Measurements from ENCODE around the gene LCORL. TPM values are rescaled to one million over a fixed set of nuclear protein-coding genes. Genes with fewer than 3 reads are reported as not detected.

The LCORL gene
- total RNA-seq, 3 donors from 2014 or later, result 17.6 to 21.9 (median 19.0) TPM

- no peak for TF ChIP-seq CTCF (IDR thresholded peaks at IDR 0.05)
- no peaks in the 10 kb centered on the region for H3K4me1 ChIP-seq (ENCODE audit: low read depth)
- DNase-seq, result no peak
- ATAC-seq, result no peak
- no peaks in the 10 kb centered on the region for H3K36me3 ChIP-seq (ENCODE audit: low read depth)
- H3K4me3 ChIP-seq, result no peak overlapping the region
- no peaks in the 10 kb centered on the region for H3K9me3 ChIP-seq
- intact Hi-C loops (cut with DNase I, micrococcal nuclease), result no loop called here
Observed at GRCh38 chr4:17995165-17995564, 26.4 kb downstream of the LCORL start.

DNA sequence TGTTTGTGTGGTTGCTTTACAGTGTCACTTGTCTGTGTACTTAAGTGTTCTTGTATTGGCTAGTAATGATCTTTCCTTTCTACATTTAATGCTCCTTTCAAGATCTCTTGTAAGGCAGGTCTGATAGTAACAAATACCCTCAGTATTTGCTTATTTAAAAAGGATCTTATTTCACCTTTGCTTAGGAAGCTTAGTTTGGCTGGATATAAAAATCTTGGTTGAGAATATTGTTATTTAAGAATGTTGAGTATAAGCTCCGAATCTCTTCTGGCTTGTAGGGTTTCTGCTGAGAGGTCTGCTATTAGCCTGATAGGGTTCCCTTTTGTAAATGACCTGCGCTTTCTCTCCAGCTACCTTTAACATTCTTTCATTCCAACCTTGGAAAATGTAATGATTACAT lies 35.7 kb downstream of the LCORL start:
- DNase-seq (no peak), ATAC-seq (no peak)
- H3K36me3 ChIP-seq (ENCODE audit: low read depth), result no peaks in the 10 kb centered on the region
- TF ChIP-seq CTCF (IDR thresholded peaks at IDR 0.05), result no peak
- H3K9me3 ChIP-seq, result peaks cover 11% of the 10 kb centered on the region
- H3K4me3 ChIP-seq, result no peak overlapping the region
- intact Hi-C loops (cut with DNase I, micrococcal nuclease), result no loop called here
- no peaks in the 10 kb centered on the region for H3K4me1 ChIP-seq (ENCODE audit: low read depth)

DNA sequence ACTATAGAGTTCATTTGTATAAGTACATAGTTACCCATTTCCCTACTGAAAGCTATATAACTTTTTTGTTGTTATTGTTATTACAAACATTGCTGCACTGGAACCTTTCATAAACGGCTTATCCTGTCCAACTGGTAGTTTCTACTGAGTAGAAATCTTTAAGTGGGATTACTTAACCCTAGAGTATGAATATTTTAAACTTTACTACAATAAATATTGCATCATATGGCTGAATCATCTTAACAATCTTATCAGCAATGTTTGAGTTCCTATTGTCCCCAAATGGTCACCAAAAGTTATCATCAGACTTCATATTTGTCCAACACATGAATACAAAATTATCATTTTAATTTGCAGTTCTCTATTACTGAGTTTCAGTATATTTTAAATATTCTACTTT lies 40.5 kb downstream of the LCORL start:
- intact Hi-C loops (cut with DNase I, micrococcal nuclease), result no loop called here
- Histone ChIP-seq H3K4me1 (ENCODE audit: low read depth) (no peaks in the 10 kb centered on the region), H3K4me3 (no peak overlapping the region), H3K36me3 (ENCODE audit: low read depth) (no peaks in the 10 kb centered on the region), H3K9me3 (peaks cover 8% of the 10 kb centered on the region)
- DNase-seq (no peak), ATAC-seq (no peak)
- TF ChIP-seq CTCF (IDR thresholded peaks at IDR 0.05), result no peak

GRCh38 chr4:17968721-17969120 lies 52.8 kb downstream of the LCORL start:
- no peaks in the 10 kb centered on the region for H3K9me3 ChIP-seq
- H3K4me3 ChIP-seq, result no peak overlapping the region
- DNase-seq (no peak), ATAC-seq (no peak)
- H3K36me3 ChIP-seq (ENCODE audit: low read depth), result no peaks in the 10 kb centered on the region
- H3K4me1 ChIP-seq (ENCODE audit: low read depth), result no peaks in the 10 kb centered on the region
- intact Hi-C loops (cut with DNase I, micrococcal nuclease), result no loop called here
- TF ChIP-seq CTCF (IDR thresholded peaks at IDR 0.05), result no peak

- Histone ChIP-seq H3K4me1 (ENCODE audit: low read depth) (no peaks in the 10 kb centered on the region), H3K9me3 (no peaks in the 10 kb centered on the region), H3K36me3 (ENCODE audit: low read depth) (no peaks in the 10 kb centered on the region), H3K4me3 (no peak overlapping the region)
- no peak for TF ChIP-seq CTCF (IDR thresholded peaks at IDR 0.05)
- ATAC-seq, result no peak
- intact Hi-C loops (cut with DNase I, micrococcal nuclease), result no loop called here
- DNase-seq, result no peak
Observed at GRCh38 chr4:17967078-17967477, 54.5 kb downstream of the LCORL start.

DNA sequence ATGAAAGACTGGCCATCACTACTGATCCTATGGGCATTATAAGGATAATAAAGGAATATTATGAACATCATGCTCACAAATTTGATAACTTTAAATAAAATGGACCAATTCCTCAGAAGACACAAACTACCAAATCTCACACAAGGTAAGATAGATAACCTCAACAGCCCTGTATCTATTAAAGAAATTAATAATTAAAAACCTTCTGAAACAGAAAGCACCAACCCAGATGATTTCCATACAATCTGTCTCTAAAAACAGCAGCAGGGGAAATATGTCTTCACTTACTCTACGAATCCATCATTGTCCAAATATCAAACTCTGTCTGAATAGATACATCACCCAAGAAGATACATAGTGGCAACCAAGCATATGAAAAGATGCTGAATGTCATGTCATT lies 55.2 kb downstream of the LCORL start:
- H3K9me3 ChIP-seq, result no peaks in the 10 kb centered on the region
- H3K4me1 ChIP-seq (ENCODE audit: low read depth), result no peaks in the 10 kb centered on the region

More for the DNA sequence above, 55.2 kb downstream of the LCORL start:
- TF ChIP-seq CTCF (IDR thresholded peaks at IDR 0.05), result no peak
- ATAC-seq (no peak), DNase-seq (no peak)
- intact Hi-C loops (cut with DNase I, micrococcal nuclease), result no loop called here
- no peak overlapping the region for H3K4me3 ChIP-seq
- no peaks in the 10 kb centered on the region for H3K36me3 ChIP-seq (ENCODE audit: low read depth)

Data from mucosa of descending colon (tissue), 3 donors.